HEK293 (cell line): ENCODE data around the gene SNRNP70.
A peak's percentile ranks its signal among the peaks of the same experiment; 100 is the strongest.

ENCODE experiments used
- CTCF ChIA-PET: fragments of 350-600 bp; formaldehyde crosslinking; extraction: SDS; loops from one replicate; lab custom pipeline; 2021; ENCODE audit warnings: antibody characterized with exemption; lab: Yijun Ruan, JAX
- POLR2A ChIA-PET: fragments of 300-600 bp; formaldehyde crosslinking; extraction: SDS; loops from one replicate; lab custom pipeline; 2020; ENCODE audit warnings: antibody characterized with exemption, inconsistent platforms; lab: Yijun Ruan, JAX
- H3K27ac ChIP-seq: fragments of 200-500 bp; sonication (Bioruptor generic); 2 replicates; pipeline ENCODE4 v1.5.1; 2014; ENCODE audit warnings: low read depth, low read length, control low read depth, inconsistent platforms; ENCODE audit errors: extremely low read depth
- H3K36me3 ChIP-seq, 2 experiments: fragments of 200-500 bp in 1 of 2; sonication (Bioruptor generic) in 1 of 2; 1 replicate in 1 of 2; 2 replicates in 1 of 2; pipeline ENCODE4 v1.5.1; 2014 to 2017; ENCODE audit warnings: inconsistent platforms in 2 of 2, low read length in 2 of 2; ENCODE audit not compliant: control insufficient read depth in 2 of 2, insufficient read depth in 1 of 2
- H3K4me1 ChIP-seq: fragments of 200-500 bp; sonication (Bioruptor generic); 2 replicates; pipeline ENCODE4 v1.5.1; 2014; ENCODE audit warnings: mild to moderate bottlenecking, low read length, inconsistent platforms; ENCODE audit not compliant: control insufficient read depth, insufficient read depth
- H3K4me3 ChIP-seq: 2 replicates; pipeline ENCODE4 v1.5.1; 2011; ENCODE audit warnings: low read depth, mild to moderate bottlenecking, control low read depth, low read length, moderate library complexity
- H3K9me3 ChIP-seq: fragments of 200-500 bp; sonication (Bioruptor generic); 2 replicates; pipeline ENCODE4 v1.5.1; 2014; ENCODE audit warnings: low read depth, low read length, inconsistent platforms; ENCODE audit not compliant: control insufficient read depth, insufficient read depth
- GLI2 ChIP-seq: fragments of 450-650 bp; formaldehyde crosslinking; IDR thresholded peaks from 2 replicates; pipeline ENCODE4; 2017; ENCODE audit warnings: missing biosample characterization, missing genetic modification characterization, low read depth, borderline replicate concordance
- HOXA7 ChIP-seq: sonication (generic); formaldehyde crosslinking; IDR thresholded peaks from 2 replicates; pipeline ENCODE4 v1.8.1; 2022; ENCODE audit warnings: missing genetic modification reagents, borderline replicate concordance
- KLF16 ChIP-seq: fragments of 450-650 bp; formaldehyde crosslinking; IDR thresholded peaks from 2 replicates; pipeline ENCODE4 v1.5.1; 2017; ENCODE audit warnings: missing biosample characterization, missing genetic modification characterization
- PATZ1 ChIP-seq: fragments of 450-650 bp; formaldehyde crosslinking; IDR thresholded peaks from 2 replicates; pipeline ENCODE4 v1.5.1; 2016; ENCODE audit warnings: missing biosample characterization, missing genetic modification characterization
- PRDM2 ChIP-seq: fragments of 450-650 bp; formaldehyde crosslinking; IDR thresholded peaks from 2 replicates; pipeline ENCODE4 v1.5.1; 2016; ENCODE audit warnings: missing biosample characterization, missing genetic modification characterization, borderline replicate concordance
- SP3 ChIP-seq: fragments of 450-650 bp; formaldehyde crosslinking; IDR thresholded peaks from 2 replicates; pipeline ENCODE4 v1.5.1; 2016; ENCODE audit warnings: missing biosample characterization, missing genetic modification characterization
- ZBTB20 ChIP-seq: fragments of 450-650 bp; formaldehyde crosslinking; IDR thresholded peaks from 2 replicates; pipeline ENCODE4 v1.5.1; 2016; ENCODE audit warnings: missing biosample characterization, missing genetic modification characterization
- ZBTB8A ChIP-seq: fragments of 450-650 bp; formaldehyde crosslinking; IDR thresholded peaks from 2 replicates; pipeline ENCODE4 v1.5.1; 2016; ENCODE audit warnings: missing biosample characterization, missing genetic modification characterization
- ZFHX2 ChIP-seq: fragments of 450-650 bp; formaldehyde crosslinking; conservative IDR thresholded peaks from 2 replicates; pipeline ENCODE4 v1.5.1; 2016; ENCODE audit warnings: missing biosample characterization, missing genetic modification characterization
- ZNF19 ChIP-seq: fragments of 450-650 bp; formaldehyde crosslinking; IDR thresholded peaks from 2 replicates; pipeline ENCODE4; 2016; ENCODE audit warnings: missing biosample characterization, missing genetic modification characterization, low read depth
- ZNF214 ChIP-seq: fragments of 450-650 bp; formaldehyde crosslinking; IDR thresholded peaks from 2 replicates; pipeline ENCODE4 v1.5.1; 2017; ENCODE audit warnings: missing biosample characterization, mild to moderate bottlenecking, missing genetic modification characterization, borderline replicate concordance
- ZNF26 ChIP-seq: fragments of 450-650 bp; formaldehyde crosslinking; IDR thresholded peaks from 2 replicates; pipeline ENCODE4 v1.5.1; 2016; ENCODE audit warnings: missing biosample characterization, missing genetic modification characterization
- ZNF266 ChIP-seq: fragments of 450-650 bp; formaldehyde crosslinking; IDR thresholded peaks from 2 replicates; pipeline ENCODE4 v1.5.1; 2016; ENCODE audit warnings: missing biosample characterization, missing genetic modification characterization, low read depth
- ZNF416 ChIP-seq: fragments of 450-650 bp; formaldehyde crosslinking; IDR thresholded peaks from 2 replicates; pipeline ENCODE4 v1.5.1; 2016; ENCODE audit warnings: missing biosample characterization, missing genetic modification characterization
- ZNF473 ChIP-seq: fragments of 450-650 bp; formaldehyde crosslinking; IDR thresholded peaks from 2 replicates; pipeline ENCODE4 v1.5.1; 2017; ENCODE audit warnings: missing biosample characterization, missing genetic modification characterization
- ZNF510 ChIP-seq: fragments of 450-650 bp; formaldehyde crosslinking; IDR thresholded peaks from 2 replicates; pipeline ENCODE4 v1.5.1; 2018; ENCODE audit warnings: mild to moderate bottlenecking, missing genetic modification characterization, missing biosample characterization; ENCODE audit not compliant: insufficient replicate concordance
- ZNF514 ChIP-seq: fragments of 450-650 bp; formaldehyde crosslinking; IDR thresholded peaks from 2 replicates; pipeline ENCODE4 v1.5.1; 2016; ENCODE audit warnings: missing biosample characterization, missing genetic modification characterization
- ZNF530 ChIP-seq: fragments of 450-650 bp; formaldehyde crosslinking; IDR thresholded peaks from 2 replicates; pipeline ENCODE4 v1.5.1; 2016; ENCODE audit warnings: low read depth, missing biosample characterization, missing genetic modification characterization
- ZNF560 ChIP-seq: fragments of 450-650 bp; formaldehyde crosslinking; IDR thresholded peaks from 2 replicates; pipeline ENCODE4 v1.5.1; 2017; ENCODE audit warnings: missing biosample characterization, missing genetic modification characterization, borderline replicate concordance
- ZNF561 ChIP-seq: fragments of 450-650 bp; IDR thresholded peaks from 2 replicates; pipeline ENCODE4 v1.5.1; 2018; ENCODE audit warnings: missing biosample characterization, missing genetic modification characterization, borderline replicate concordance
- ZNF645 ChIP-seq: fragments of 450-650 bp; formaldehyde crosslinking; IDR thresholded peaks from 2 replicates; pipeline ENCODE4; 2016; ENCODE audit warnings: missing biosample characterization, missing genetic modification characterization
- ZNF707 ChIP-seq: fragments of 450-650 bp; formaldehyde crosslinking; IDR thresholded peaks from 2 replicates; pipeline ENCODE4 v1.5.1; 2016; ENCODE audit warnings: missing biosample characterization, missing genetic modification characterization
- ZNF791 ChIP-seq: fragments of 450-650 bp; formaldehyde crosslinking; IDR thresholded peaks from 2 replicates; pipeline ENCODE4 v1.5.1; 2016; ENCODE audit warnings: missing biosample characterization, missing genetic modification characterization

The SNRNP70 gene

GRCh38 chr19:49118565-49119410 is 33.5 kb downstream of the SNRNP70 start, which contains the start of gene C19orf73 (continued):
- TF ChIP-seq ZNF645 = peak; percentile 82; the same call in 1 of the 2 replicates
- TF ChIP-seq ZNF791 (tag by site-specific recombination) = no peak
- TF ChIP-seq ZFHX2 (tag by site-specific recombination) = peak; percentile 100
- no peak for TF ChIP-seq ZNF416 (tag by site-specific recombination)
- TF ChIP-seq SP3 (tag by site-specific recombination) = peak; percentile 97
- peak; percentile 85 for TF ChIP-seq ZBTB8A
- TF ChIP-seq GLI2 (tag by site-specific recombination) = no peak
- TF ChIP-seq PATZ1 = peak; percentile 93
- TF ChIP-seq HOXA7 (CRISPR knock-in tag) = no peak
- TF ChIP-seq ZNF707 (tag by site-specific recombination) = no peak
- TF ChIP-seq ZNF26 (tag by site-specific recombination) = no peak
- TF ChIP-seq ZNF514 (tag by site-specific recombination) = no peak

GRCh38 chr19:49119411-49120324 is 34.4 kb downstream of the SNRNP70 start, which contains the start of gene PPFIA3:
Gene PPFIA3 (plus strand): TSS chr19:49119544. CDS start chr19:49127874, 8,330 bp downstream.
- no peaks in the 10 kb centered on the region for H3K9me3 ChIP-seq
- peak within 1 kb of the TSS; percentile 54 for H3K4me3 ChIP-seq
- CTCF ChIA-PET = interaction anchor here (0.7 to 2.4 kb wide), 3 partner anchors 22 to 181 kb away, joined by 6 to 14 read pairs (median 10); no protein-coding TSS in a partner anchor
- POLR2A ChIA-PET = interaction anchor here (0.8 to 1.6 kb wide), 6 partner anchors 8 to 126 kb away, joined by 3 to 8 read pairs (median 4); partner anchors contain the start of gene RUVBL2
- H3K36me3 ChIP-seq = peaks cover 0 to 9% of the 10 kb centered on the region in 2 experiments; a peak in 2 of 3 replicates
- peak within 1 kb of the TSS; percentile 82; the same call in 1 of the 2 replicates for H3K27ac ChIP-seq
- peaks cover 8% of the 10 kb centered on the region for H3K4me1 ChIP-seq
- TF ChIP-seq ZNF561 (tag by site-specific recombination) (no peak), ZNF266 (no peak), ZNF530 (tag by site-specific recombination) (no peak), KLF16 (0 out of 2 replicates have a peak, but pooled peaks have one; percentile 25), ZNF19 (tag by site-specific recombination) (no peak), PRDM2 (no peak), ZNF560 (tag by site-specific recombination) (no peak), ZNF514 (tag by site-specific recombination) (no peak), ZNF473 (tag by site-specific recombination) (no peak), ZNF510 (tag by site-specific recombination) (no peak), ZBTB20 (peak; percentile 82), ZNF214 (tag by site-specific recombination) (no peak), ZFHX2 (tag by site-specific recombination) (no peak)
